ENCODE data around the gene ZBTB4.

ZBTB4 gene

DNA sequence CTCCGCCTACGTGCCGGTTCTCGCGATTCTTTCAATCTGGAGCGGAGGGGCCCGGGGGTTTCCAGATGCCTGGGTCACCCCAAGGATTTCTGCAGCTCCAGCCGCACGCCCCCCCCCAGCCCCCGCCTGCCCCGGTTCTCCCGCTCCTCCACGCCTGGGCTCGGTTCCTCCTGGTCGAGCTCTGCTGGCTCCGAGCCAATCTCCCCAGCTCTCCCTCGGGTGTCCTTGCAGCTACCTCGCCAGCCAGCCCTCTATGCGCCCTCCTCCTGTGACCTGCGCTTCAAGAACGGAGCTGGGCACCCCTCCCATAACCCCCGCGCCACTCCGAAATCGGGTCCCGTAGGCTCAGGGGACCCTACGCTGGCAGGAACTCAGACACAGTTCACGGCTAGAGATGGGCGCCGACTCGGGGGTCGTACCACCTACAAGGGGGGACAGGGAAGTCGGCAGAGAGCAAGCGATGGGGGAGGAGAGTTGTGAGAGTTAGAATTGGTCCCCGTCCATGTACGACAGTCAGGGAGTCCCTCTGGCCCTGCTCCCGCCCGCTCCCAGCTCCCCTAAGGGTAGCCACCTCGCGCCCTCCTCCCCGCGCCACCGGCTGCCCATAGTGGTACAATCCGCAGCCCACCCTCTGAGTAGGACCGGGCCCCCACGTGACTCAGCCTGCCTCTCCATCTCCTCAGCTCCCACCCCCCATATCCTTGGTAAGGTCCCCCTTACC, 39.2 kb downstream of the ZBTB4 start:
- peak; percentile 67 for DNase-seq

DNA sequence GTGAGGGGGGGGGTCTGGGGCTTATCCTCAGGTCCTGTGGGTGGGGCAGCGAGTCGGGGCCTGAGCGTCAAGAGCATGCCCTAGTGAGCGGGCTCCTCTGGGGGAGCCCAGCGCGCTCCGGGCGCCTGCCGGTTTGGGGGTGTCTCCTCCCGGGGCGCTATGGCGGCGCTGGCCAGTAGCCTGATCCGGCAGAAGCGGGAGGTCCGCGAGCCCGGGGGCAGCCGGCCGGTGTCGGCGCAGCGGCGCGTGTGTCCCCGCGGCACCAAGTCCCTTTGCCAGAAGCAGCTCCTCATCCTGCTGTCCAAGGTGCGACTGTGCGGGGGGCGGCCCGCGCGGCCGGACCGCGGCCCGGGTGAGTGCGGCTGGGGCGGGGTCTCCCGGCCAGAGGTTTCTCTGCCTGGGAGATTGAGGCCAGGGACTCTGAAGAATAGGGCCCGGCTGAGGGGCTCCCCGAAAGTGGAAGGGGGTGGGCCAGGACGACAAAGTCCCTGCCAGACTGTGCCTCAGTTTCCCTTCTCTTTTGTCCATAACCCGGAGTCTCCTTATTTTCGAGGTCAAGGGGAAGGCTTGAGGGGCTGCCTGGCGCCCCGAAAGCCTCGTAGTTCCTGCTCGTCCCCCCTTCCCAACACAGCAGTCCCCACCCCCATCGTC, 39.8 kb downstream of the ZBTB4 start, which contains the start of gene FGF11:
TSS of gene FGF11 (plus strand) at position 51 of the 651 bp plus-strand sequence. CDS start at position 160, 109 bp downstream.
- peak; percentile 75 for DNase-seq

DNA sequence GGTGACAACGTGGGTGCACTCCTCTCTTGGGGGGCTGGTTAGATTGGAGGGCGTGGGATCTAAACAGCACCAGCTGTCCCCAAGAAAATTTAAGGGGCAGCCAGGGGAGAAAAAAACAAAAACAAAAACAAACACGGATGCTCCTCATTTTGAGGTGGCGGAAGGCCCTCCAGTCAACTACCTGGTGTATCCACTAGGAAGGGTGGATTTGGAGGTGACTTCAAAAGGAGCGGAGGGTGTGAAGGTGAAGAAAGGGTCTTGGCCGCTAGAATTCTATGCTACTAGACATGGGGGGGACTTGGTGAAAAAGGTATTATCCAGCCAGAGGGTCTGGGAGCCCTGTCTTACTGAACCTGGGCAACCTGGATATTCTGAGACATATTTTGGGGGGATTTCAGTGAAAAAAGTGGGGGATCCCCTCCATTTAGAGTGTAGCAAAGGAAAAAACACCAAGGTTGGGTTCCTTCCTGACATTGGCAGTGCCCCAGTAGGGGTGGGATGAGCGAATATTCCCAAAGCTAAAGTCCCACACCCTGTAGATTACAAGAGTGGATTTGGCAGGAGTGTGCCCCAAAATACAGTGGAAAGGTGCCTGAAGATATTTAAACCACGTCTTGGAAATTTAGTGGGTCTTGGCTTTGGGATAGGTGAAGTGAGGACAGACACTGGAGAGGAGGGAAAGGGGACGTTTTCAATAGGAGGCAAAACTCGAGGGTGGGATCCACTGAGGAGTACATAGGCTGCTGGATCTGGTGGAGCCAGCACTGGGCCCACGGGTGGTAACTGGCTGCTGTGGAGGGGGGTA, 40.6 kb downstream of the ZBTB4 start:
- no peak for DNase-seq

DNA sequence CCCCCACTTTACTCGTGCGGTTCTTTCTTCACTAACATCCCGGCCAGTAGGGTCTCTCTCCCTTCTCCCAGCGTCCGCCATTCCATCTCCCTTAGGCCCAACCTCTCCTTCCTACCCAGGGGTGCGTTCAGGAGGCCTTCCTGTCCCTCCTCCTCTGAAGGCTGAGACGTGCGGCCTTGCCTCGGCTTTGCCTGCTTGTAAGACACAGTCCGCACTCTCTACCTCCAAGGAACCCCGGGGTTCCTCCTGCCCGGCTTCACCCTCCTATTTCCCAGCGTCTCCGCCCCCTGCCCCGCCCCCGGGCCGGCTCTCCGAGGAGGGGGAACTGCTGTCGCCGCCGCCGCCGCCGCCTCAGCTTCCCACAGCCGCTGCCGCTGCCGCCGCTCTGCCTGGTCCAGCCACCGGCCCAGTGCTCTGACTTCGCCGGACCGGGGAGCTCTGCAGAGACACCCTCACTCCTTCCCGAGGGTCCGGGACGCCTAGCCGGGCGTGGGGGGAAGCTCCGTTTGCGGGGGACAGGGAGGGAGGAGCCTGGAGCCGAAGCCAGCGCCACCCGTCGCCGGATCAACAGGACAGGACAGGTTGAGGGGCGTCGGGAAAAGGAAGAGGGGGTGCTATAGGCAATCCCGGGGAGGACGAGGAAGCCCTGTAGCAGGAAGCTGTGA, 41.3 kb downstream of the ZBTB4 start:
- DNase-seq = peak; percentile 84

DNA sequence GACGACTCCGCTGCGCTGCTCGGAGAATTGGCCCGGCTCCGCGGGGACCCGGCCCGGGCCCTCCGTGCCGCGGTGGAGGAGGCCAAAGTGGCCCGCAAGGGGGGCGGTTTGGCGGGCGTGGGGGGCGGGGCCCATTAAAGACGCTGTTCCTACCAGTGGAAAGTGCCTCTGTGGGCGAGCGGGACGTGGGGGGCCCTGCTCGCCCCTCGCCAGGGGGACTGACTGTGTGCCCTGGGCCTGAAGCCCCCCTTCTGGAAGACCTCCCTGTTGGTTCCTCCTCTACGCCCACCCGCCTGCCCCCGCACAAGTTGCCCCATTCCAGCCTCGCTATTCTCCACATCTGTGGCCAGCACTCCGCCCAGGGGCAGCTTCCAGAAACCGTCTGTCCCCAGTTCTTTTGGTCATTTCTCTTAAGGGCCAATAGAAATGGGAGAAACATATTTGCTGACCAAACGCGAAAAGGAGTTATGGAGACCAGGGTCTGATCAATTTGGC, 42.0 kb downstream of the ZBTB4 start:
- DNase-seq = peak; percentile 49

DNA sequence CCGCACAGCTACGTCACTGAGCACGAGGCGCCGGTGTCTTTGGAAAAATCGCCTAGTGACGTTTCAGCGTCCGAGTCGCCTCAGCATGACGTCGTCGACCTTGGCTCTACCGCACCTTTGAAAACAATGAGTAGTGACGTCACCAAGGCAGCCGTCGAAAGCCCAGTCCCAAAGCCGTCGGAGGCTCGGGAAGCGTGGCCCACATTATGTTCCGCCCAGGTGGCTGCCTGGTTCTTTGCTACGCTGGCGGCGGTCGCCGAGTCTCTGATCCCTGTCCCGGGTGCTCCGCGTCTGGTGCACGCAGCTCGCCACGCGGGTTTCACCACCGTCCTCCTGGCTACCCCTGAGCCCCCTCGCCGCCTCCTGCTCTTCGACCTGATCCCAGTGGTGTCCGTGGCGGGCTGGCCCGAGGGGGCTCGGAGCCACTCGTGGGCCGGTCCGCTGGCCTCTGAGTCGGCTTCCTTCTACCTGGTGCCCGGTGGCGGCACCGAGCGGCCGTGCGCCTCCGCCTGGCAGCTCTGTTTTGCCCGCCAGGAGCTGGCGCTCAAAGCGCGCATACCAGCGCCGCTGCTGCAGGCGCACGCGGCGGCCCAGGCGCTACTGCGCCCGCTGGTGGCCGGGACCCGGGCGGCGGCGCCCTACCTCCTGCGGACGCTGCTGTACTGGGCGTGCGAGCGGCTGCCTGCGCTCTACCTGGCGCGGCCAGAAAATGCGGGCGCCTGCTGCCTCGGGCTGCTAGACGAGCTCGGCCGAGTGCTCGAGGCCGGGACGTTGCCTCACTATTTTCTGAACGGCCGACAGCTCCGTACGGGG, 42.7 kb downstream of the ZBTB4 start:
- DNase-seq = peak; percentile 96

DNA sequence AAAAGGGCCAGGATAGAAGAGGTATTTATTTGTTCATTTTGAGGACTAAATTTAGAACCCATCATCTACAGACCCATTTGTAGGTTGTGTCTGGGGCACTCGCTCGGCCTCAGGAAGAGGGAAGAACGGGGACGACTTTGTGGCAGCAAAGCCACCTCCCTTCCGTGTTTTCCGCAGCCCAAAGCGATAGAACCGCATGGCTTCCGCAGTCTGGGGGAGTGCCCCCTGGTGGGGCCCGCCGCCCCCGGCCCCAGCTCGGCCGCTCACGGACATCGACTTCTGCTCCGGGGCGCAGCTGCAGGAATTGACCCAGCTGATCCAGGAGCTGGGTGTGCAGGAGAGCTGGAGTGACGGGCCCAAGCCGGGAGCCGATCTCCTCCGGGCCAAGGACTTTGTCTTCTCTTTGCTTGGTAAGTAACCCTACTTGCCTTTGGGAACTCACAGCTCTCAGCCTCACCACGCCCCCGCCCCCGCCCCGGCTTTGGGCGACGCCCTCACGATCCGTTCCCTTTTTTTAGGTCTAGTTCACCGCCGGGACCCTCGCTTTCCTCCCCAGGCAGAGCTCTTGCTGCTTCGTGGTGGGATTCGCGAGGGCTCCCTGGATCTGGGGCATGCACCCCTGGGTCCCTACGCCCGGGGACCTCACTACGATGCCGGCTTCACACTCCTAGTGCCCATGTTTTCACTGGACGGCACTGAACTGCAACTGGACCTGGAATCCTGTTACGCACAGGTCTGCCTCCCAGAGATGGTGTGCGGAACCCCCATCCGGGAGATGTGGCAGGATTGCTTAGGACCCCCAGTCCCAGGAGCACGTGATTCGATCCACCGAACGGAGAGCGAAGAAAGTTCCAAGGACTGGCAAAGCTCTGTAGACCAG, 43.5 kb downstream of the ZBTB4 start:
- peak; percentile 90 for DNase-seq

DNA sequence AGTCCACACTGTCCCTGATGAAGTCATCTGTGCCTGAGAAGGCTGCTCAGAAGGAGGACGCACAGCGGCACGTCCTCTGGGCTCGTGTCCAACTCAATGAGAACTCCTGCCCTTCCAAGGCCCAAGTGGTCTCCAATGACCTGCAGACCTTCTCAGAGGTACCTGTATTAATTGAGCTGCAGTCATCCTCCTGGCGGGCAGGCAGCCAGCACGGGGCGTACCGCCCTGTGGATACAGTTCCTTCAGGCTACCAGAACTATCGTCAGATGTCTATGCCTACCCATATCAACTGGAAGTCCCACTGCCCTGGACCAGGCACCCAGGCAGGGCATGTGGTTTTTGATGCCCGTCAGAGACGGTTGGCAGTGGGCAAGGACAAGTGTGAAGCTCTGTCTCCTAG, 47.1 kb downstream of the ZBTB4 start:
- no peak for DNase-seq

DNA sequence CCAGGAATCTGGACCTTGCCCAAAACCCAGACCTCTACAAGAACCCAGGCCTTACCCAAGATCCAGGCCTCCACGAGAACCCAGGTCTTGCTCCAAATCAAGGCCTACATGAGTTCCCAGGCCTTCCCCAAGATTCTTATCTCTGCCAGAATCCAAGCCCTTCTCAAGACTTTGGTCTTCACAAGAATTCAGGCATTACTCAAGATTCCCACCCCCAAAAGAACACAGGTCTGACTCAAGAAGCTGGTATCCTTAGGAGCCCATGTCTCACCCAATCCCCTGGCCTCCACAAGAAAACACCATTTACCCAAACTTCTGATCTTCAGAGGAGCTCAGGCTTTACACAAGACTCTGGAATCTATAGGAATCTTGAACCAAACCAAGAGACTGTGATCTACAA, 48.2 kb downstream of the ZBTB4 start:
- DNase-seq = no peak

DNA sequence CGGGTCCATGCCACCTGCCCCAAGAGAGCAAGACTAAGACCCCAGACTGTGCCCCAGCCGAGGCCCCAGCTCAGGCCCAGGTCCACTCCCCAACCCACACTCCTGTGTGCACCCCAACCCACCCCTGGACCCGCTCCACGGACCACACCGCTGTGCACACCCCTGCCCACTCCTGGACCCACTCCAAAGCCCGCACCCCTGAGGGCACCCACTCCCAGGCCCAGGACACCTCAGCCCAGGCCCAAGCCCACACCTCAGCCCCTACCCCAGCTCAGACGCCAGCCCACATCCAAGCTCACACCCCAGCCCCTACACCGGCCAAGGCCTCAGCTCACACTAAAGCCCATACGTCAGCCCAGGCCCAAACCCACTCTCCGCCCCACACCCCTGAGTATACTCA, 49.7 kb downstream of the ZBTB4 start:
- DNase-seq = no peak

DNA sequence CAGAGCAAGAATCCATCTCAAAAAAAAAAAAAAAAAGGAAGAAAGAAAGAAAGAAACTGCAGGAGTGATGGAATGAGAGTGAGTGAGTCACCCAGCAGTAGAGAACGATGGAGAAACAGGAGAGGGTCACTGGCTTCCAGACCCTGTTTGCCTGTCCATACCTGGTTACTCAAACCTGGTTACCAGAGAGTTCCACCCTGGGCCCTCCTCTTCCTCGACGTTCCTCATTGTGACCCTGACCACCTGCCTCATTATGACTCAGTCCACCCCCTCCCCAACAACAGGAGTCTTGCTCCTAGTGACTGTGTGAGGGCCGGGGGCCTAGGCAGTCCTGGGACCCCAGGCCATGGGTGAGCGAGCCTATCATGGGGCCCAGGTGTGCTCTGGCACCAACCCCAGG, 50.9 kb downstream of the ZBTB4 start, which contains the start of gene SPEM3:
TSS of gene SPEM3 (plus strand) at position 301 of the 400 bp plus-strand sequence. CDS start at position 347, 46 bp downstream.
- DNase-seq = no peak

DNA sequence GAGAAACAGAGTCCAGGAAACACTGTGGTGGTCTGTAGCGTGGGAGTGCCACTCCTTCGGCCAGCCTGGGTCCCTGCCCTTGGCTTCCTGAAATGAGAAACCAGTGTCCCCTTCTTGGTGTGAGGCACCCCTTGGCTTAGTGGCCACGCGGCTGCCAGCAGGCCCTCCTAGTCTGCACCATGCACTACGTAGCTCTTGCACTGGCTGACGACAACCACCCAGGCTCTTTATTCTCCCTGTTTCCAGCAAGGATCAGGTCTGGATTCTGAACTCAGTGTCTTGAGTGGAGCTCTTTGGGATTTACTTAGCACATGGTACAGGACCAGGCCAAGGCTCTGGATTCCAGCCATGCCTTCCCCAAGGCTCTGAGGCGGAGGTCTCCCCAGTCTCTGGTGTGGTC, 51.9 kb downstream of the ZBTB4 start:
- DNase-seq = no peak

DNA sequence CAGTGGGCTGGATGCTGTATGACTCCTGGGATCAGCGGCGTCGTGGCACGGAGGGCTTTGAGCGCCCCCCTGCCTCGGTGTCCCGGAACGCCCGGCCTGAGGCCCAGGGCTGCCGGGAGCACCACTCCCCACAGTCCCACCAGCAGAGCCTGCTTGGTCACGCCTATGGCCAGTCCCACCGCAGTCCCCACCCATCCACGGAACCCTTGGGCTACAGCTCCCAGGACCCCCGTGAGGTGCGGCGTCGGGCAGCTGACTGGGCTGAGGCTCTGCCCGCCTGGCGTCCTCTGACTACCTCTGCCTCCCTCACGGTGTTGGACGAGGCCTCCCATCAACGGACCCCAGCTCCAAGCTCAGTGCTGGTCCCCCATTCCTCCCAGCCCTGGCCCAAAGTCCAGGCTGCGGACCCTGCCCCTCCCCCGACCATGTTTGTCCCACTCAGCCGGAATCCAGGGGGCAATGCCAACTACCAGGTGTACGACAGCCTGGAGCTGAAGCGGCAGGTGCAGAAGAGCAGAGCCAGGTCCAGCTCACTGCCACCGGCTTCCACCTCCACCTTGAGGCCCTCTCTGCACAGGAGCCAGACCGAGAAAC, 52.4 kb downstream of the ZBTB4 start:
- no peak for DNase-seq

DNA sequence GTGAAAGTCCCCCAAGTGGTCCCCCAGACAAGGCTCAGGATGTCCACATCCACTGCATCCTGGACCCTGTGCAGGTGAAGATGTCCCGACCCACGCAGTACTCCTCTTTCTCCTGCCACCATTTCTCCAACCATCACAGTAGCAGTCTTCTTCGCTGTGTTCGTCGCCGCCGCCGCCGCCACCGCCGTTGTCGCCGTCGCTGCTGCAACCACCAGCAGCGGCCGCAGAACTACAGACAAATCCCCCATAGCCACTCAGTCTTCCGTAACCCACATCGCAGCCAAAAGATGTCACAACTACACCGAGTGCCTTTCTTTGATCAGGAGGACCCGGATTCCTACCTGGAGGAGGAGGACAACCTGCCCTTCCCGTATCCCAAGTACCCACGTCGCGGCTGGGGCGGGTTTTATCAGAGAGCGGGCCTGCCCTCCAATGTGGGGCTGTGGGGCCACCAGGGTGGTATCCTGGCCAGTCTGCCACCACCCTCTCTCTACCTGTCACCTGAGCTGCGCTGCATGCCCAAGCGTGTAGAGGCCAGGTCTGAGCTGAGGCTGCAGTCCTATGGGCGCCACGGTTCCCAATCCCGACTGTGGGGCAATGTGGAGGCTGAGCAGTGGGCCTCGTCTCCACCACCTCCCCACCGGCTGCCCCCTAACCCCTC, 53.1 kb downstream of the ZBTB4 start:
- no peak for DNase-seq

DNA sequence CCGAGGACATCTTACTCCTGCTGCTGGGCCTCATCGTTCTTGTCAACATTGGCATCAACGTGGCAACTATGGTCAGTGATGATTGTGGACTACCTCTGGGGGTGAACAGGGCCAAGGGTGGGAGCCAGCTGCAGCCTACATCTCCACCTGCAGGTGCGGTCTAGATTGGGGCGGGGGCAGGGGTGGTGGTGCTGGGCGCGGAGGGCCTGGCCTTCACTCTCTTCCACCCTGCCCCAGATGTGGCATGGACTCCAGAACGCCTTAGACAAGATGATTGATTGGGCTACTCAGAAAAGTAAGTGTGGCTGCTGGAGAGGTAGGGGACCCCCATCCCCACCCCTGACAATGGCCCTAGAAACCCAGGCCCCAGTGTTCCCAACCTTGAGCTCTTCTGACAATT, 53.7 kb downstream of the ZBTB4 start:
- no peak for DNase-seq

DNA sequence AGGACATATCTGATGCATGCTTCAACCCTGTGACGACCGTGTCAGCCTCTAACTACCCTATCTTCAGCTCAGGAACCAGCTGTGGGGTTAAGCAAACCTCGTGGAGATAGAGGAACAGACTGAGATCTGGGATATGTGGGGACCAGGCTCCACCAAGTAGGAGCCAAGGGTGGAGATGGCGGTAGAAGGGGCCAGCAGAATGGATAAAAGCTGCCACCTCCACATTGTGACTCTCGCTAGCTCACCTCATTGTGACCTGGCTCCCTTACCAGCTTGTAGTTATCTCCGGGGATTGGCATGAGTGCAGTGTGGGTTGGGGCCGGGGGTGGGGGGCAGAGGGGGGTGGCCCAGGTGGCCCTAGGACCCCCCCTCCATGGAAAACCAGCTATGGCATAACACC, 54.1 kb downstream of the ZBTB4 start, which contains the start of gene SPEM2:
TSS of gene SPEM2 (plus strand) at position 301 of the 400 bp plus-strand sequence. CDS start at position 374, 73 bp downstream.
- DNase-seq = no peak

DNA sequence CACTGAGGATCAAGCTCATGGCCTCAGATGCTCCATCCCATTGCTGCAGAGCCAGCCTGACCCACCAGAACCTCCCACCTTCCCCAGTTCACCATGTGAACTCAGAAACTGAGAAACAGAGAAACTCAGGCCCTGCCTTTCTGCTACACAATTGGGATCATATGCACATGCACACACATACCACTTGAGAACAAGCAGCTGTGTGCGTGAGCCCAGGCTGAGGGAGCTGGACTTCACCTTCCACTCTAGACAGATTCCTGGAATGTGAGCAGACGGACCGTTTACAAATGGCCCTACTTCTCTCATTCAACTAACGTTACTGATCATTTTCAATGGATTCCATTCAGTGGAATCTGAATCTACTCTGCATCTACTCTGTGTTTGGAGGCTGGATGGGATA, 55.8 kb downstream of the ZBTB4 start:
- no peak for DNase-seq

DNA sequence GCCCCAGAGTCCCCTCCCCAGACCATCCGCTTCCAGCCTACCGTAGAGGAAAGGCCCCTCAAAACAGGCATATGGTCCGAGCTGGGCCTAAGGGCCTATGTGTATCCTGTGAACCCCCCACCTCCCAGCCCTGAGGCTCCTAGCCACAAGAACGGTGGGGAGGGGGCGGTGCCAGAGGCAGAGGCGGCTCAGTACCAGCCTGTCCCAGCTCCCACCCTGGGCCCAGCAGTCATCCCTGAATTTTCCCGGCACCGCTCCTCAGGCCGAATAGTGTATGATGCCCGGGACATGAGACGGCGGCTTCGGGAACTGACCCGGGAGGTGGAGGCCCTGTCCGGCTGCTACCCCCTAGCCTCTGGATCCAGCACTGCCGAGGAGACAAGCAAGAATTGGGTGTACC, 58.2 kb downstream of the ZBTB4 start:
- no peak for DNase-seq

DNA sequence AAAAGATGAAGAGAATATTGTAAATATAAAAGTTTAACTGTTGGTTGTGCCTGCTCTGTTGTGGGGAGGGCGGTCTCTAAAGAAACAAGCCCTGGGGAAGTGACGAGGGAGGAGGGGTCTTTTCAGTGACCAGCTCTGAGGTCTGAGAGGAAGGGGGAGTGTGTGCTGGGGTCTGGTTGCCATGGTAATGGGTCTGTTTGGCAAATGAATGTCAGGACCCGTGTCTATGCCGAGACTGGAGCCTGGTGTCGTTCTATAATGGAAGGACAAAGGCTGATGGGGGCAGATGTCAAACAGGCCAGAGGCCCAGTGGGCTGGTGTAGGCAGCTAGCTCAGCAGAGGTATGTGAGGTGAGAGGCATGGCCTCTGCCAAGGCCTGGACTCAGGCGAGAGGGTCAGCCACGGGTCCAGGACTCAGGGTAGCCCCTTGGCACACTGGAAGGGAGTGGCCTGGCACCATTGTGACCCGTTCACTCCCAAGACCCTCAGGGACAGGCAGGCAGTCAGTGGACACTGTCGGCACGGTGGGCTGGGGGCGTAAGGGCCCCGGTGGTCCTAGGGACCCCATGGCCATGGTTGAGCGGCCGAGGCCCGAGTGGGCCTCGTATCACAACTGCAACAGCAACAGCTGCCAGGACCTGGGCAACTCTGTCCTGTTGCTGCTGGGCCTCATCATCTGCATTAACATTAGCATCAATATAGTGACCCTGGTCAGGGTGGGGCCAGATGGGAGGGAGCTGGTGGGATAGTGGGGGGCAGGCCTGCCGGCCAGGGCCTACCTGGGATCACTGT, 59.4 kb downstream of the ZBTB4 start, which contains the start of gene SPEM1:
TSS of gene SPEM1 (plus strand) at position 506 of the 792 bp plus-strand sequence. CDS start at position 567, 61 bp downstream.
- DNase-seq = no peak
